Transverse colon (tissue), 3 donors: ENCODE data around the gene HEPACAM.

Experiments used
- EP300 ChIP-seq: sonication (generic); formaldehyde crosslinking; IDR thresholded peaks from one replicate; pipeline ENCODE4 v1.6.1; 2017; ENCODE audit warnings: antibody characterized with exemption, low read depth
- POLR2A ChIP-seq: fragments of 450-650 bp; IDR thresholded peaks from one replicate; pipeline ENCODE4 v1.6.1; 2016; ENCODE audit warnings: antibody characterized with exemption, mild to moderate bottlenecking, moderate library complexity
- POLR2AphosphoS5 ChIP-seq, 3 donors: sonication (generic); formaldehyde crosslinking; IDR thresholded peaks; one replicate each; pipeline ENCODE4 v1.6.1; 2016; ENCODE audit warnings: antibody characterized with exemption in 3 of 3

GRCh38 chr11:124916370-124916710, 19.5 kb downstream of the HEPACAM start:
- no peak for TF ChIP-seq EP300
- TF ChIP-seq POLR2A: no peak
- TF ChIP-seq POLR2AphosphoS5 (IDR thresholded peaks at IDR 0.05): no peak
